ENCODE results near the gene SNX33.
A peak's percentile ranks its signal among the peaks of the same experiment; 100 is the strongest.
"Not testable (repeated sequence)": the region's sequence is repeated elsewhere in the genome, so short reads cannot be mapped to it uniquely, and the experiment has no call there.

SNX33 gene

DNA sequence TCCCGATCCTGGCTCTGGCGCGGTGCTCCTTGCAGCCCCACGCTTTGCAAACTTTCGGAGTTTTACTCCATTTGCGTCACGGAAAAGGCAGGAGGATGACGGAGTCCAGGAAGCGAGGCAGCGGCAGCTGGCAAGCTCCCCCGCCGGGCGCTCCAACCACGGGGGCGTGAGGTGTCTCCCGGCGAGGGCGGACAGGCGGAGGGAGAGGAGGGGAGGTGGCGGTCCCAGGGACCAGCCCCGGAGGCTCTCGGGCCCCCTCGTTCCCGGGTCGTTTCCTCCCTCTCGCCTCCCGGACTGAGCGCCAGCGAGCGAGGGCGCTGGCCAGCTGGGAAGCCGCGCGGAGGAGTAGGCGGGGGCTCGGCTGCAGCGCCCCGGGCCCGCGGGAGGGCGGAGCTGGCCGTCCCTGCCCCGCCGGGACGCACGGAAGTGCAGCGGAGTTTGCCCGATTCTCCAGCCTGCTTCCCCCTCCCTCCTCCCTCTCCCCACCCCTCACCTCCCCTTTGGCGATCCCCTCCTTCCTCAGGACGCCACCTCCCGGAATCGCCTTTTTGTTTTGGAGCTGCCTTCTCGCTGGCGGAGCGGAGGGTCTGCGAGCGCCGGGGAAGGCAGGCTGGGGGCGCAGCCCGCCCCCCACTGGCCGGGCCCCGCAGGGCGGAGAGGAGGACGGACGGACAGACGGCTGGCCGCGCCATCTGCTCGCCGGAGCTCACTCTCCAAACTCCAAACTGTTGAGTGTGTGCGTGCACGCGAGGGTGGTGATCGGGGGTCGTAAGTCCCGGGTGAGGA, at the start of gene SNX33:
Gene SNX33, plus strand, starts transcription at position 543 of the 786 bp plus-strand sequence. CDS start 1,191 bp downstream, outside the sequence.
- DNase-seq: peak; percentile 68

DNA sequence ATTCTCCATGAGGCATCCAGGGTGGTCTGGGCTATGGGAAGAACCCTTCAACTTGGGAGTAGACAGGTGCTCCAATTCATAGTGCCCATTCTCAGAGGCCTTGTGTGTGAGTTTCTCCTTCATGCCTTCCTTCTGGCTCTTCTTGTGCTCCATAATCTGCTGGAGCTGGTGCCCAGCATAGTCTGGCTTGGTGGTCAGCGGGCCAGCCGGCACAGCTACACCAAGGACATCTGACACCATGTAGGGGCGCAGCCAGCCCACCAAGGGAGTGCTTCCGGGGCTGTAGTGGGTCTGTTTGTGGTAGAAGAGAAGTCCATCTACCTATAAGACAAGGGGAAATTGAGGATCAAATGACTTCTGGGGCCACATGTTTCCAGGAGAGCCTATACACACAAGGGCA, 49.4 kb upstream of the SNX33 start:
- no peak for DNase-seq

DNA sequence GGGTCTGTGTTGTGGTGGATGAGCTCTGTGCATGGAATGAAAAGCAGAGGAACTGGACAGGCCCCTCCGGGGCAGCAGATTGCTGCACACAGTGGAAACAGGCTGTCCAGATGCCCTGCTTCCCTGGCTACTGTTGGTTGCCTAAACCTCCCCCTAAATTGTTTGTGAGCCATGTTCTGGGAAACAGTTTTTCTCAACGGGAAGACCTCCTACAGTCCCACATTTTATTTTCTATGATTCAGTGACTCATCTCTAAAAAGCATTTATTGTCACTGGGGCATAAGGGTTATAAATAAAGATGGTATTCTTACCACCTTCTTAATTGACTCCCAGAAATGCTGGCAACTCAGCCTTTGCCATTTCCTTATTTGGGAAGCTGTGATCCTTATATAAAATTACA, 48.3 kb upstream of the SNX33 start:
- DNase-seq: no peak

DNA sequence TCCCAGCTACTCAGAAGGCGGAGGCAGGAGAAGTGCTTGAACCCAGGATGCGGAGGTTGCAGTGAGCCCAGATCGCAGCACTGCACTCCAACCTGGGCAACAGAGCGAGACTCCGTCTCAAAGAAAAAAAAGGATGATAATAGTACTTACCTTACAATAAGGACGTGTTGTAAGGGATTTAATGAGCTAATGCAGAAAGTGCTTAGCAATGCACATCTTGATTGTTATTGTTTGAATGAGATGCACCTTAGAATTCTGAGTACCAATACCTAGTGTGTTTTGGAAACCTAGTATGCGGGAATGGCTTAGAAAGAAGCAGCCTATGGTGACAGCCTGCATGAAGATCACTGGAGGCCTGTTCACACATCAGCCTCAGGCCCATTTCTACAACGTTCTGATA, 41.7 kb upstream of the SNX33 start:
- DNase-seq: no peak

- DNase-seq: peak; percentile 82
Measured at GRCh38 chr15:75606711-75607699, 40.7 kb upstream of the SNX33 start.

- no peak for DNase-seq
Measured at GRCh38 chr15:75616766-75617165, 30.9 kb upstream of the SNX33 start.

DNA sequence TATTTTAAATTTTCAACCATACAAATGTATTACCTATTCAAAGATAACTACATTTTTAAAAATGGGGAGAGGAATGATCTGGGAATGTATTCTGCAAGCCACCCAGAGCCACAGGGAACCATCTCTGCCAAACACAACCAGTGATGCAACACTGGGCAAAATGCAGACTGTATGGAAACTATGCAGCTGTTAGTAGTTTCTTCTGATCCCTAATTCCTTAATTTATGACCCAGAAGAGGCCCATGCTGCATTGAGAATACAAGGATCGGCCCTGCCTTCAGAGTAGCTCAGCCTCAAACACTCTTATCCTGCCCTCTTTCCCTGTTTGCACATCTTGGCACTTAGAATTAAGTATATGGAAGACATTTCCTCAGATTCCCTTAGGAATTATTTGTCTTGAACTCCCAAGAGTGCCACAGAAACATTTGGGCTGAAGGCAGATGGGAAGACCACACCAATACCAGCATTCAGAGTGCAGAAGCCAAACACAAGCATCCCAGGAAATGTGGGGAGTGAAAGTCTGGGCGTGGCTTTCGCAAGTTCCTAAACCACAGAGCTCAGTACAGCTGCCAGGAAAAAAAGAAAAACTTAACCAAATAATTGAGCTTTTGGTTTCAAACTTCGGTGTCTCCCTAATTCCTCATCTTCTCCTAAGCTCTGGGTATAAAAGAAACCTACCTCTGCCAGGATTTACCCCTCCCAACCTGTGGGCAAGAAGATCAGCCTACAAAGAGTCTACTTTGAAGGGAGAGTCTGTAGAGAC, 27.5 kb upstream of the SNX33 start:
- no peak for DNase-seq

DNA sequence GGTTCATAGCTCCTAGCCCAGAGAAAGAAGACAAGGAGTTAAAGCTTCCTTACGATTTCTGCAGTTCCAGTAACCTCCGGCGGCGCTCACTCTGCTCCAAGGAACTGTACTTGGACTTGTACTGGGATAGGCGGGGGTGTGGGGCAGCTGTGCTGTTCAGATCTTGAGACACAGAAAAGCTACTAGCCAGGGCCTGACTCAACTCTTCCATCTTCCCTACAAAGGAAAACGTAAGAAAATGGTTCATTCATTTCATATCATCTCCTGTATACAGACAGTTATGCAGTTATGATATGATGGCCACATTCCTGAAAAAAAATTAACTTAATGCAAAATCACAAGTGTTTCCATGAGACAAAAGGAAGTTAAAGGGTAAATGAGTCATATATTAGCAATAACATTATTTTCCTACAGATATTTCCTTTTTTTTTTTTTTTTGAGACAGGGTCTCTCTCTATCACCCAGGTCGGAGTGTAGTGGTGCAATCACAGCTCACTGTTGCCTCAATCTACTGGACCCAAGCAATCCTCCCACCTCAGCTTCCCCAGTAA, 26.8 kb upstream of the SNX33 start:
- no peak for DNase-seq

DNA sequence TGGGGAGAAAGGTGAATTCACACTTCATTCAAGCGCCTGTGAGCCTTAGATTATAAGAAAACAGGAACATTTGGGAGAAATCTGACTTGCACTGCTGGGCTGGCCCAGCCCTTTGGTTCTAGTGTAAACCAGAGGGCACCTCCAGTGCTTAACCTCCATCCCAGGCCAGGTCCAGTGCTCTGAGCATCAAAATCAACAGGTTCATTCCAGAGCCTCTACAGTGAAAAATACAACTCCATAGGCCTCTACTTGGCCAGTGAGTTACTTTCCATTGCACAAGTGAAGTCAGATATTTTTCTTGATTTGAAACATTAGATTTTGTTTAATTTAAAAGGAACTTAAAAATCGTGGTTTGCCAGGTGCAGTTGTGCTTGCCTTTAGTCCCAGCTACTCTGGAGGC, 25.2 kb upstream of the SNX33 start:
- no peak for DNase-seq

GRCh38 chr15:75625542-75626347, 22.0 kb upstream of the SNX33 start, which contains the start of gene SNUPN:
SNUPN (minus strand) TSS chr15:75625725; CDS start chr15:75621051, 4,674 bp downstream.
- peak; percentile 98 for DNase-seq

- DNase-seq: no peak
Measured at GRCh38 chr15:75631935-75632334, 15.8 kb upstream of the SNX33 start.

- not testable (repeated sequence) for DNase-seq
Measured at GRCh38 chr15:75633922-75634321, 13.8 kb upstream of the SNX33 start.

DNA sequence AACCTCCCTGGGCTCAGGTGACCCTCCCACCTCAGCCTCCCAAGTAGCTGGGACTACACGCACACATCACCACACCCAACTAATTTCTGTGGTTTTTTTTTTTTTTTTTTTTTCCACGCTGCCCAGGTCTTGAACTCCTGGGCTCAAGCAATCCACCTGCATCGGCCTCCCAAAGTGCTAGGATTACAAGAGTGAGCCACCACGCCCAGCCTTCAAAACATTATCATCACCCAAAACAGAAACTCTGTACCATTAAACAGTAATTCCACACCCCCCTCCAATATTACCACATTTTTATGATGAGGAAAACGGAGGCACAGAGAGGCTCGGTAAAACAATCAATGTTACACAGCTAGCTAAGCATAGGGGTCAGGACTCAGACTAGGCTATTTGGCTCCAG, 11.7 kb upstream of the SNX33 start:
- DNase-seq: no peak

GRCh38 chr15:75637245-75638009, 10.3 kb upstream of the SNX33 start:
- DNase-seq: no peak

GRCh38 chr15:75639191-75639708, 8.5 kb upstream of the SNX33 start:
- peak; percentile 55 for DNase-seq

- peak; percentile 98 for DNase-seq
Measured at GRCh38 chr15:75639709-75640482, 7.8 kb upstream of the SNX33 start, which contains the start of gene IMP3. IMP3 (minus strand) TSS chr15:75640224; CDS start chr15:75640168, 56 bp downstream.

- peak; percentile 90 for DNase-seq
Measured at GRCh38 chr15:75640483-75641178, 7.1 kb upstream of the SNX33 start.

DNA sequence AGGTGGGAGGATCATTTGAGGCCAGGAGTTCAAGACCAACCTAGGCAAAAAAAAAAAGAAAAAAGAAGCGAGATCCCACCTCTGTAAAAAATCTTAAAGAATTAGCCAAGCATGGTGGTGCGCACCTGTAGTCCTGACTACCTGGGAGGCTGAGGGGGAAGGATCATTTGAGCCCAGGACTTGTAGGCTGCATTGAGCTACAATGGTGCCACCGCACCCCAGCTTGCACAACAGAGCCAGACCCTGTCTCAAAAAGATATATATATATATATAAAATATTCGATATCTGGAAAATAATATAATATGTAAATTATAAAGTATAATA, 6.6 kb upstream of the SNX33 start:
- DNase-seq: no peak

DNA sequence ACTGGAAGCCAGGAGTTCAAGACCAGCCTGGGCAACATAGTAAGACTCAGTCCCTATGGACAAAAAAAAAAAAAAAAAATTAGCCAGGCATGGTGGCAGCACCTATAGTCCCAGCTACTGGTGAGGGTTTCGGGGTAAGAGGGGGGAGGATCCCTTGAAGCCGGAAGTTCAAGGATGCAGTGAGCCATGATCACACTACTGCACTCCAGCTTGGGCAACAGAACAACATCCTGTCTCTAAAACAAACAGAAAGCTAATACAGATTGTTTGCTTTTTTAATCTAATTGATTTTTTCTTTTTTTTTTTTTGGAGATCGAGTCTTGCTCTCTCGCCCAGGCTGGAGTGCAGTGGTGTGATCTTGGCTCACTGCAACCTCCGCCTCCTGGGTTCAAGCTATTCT, 6.1 kb upstream of the SNX33 start:
- DNase-seq: no peak
